ENCODE data around the gene C17orf100. TPM values are rescaled to one million over a fixed set of nuclear protein-coding genes. Genes with fewer than 3 reads are reported as not detected.

The C17orf100 gene
- total and polyA plus RNA-seq, 9 of the 15 experiments (the other 6 are each of a cell fraction or from before 2014, with no cell fraction given), result 0.04 to 1.7 (median 0.43) TPM

GRCh38 chr17:6666077-6666521 lies 14.5 kb downstream of the C17orf100 start (continued):
- TF ChIP-seq STAG1 (CRISPR knock-in tag; IDR thresholded peaks at IDR 0.05; ENCODE audit: borderline replicate concordance), result peak; percentile 54; the same call in 1 of the 2 replicates
- no peak for TF ChIP-seq ZNF395 (CRISPR knock-in tag; IDR thresholded peaks at IDR 0.05)
- peak; percentile 74 for TF ChIP-seq SMC3 (conservative IDR thresholded peaks at IDR 0.05; ENCODE audit: insufficient read depth, low read depth, low read length)
- TF ChIP-seq ZNF12 (CRISPR knock-in tag; IDR thresholded peaks at IDR 0.05), result no peak
- TF ChIP-seq NR4A1 (CRISPR knock-in tag; IDR thresholded peaks at IDR 0.05), result no peak
- no peak for TF ChIP-seq NR4A1 (tag; IDR thresholded peaks at IDR 0.05)
- TF ChIP-seq DEAF1 (CRISPR knock-in tag; IDR thresholded peaks at IDR 0.05), result peak; percentile 46; the same call in 1 of the 2 replicates
- TF ChIP-seq TEAD2 (tag; IDR thresholded peaks at IDR 0.05), result no peak
- TF ChIP-seq RAD21 (CRISPR knock-in tag; conservative IDR thresholded peaks at IDR 0.05 in 1 of 2, IDR thresholded peaks at IDR 0.05 in 1 of 2), result peak; percentile 70 to 82
- TF ChIP-seq REST (IDR thresholded peaks at IDR 0.05; ENCODE audit: borderline replicate concordance), result peak; percentile 53; the same call in 1 of the 2 replicates
- no peak for TF ChIP-seq REST (CRISPR knock-in tag; IDR thresholded peaks at IDR 0.05; ENCODE audit: low read depth)
- TF ChIP-seq ESRRA (IDR thresholded peaks at IDR 0.05; ENCODE audit: borderline replicate concordance, low read depth), result no peak; the same call in 1 of the 2 replicates
- TF ChIP-seq CREM (IDR thresholded peaks at IDR 0.05; ENCODE audit: low read depth), result peak; percentile 23; the same call in 1 of the 2 replicates
- TF ChIP-seq CREB5 (CRISPR knock-in tag; IDR thresholded peaks at IDR 0.05), result no peak

Data from K562 (cell line).